Tibial nerve (tissue), 4 donors: Measurements from ENCODE around the gene HYI. TPM values are rescaled to one million over a fixed set of nuclear protein-coding genes. Genes with fewer than 3 reads are reported as not detected.

Source experiments
- DNase-seq, 2 donors: peaks; one replicate each; pipeline ENCODE4 v3.0.0-alpha.2; 2019; ENCODE audit warnings: low spot score in 2 of 2
- H3K27ac ChIP-seq, 4 donors: fragments of 200-600 bp; sonication (generic) in 3 of 4; one replicate each; pipeline ENCODE4 v1.5.1; 2017 to 2019; ENCODE audit warnings: mild to moderate bottlenecking in 1 of 4
- H3K27me3 ChIP-seq, 2 donors: fragments of 200-600 bp; sonication (generic) in 1 of 2; one replicate each; pipeline versions ENCODE4 v1.5.1 to v1.6.0; 2017 to 2019
- H3K36me3 ChIP-seq, 3 donors: fragments of 200-600 bp; sonication (generic); one replicate each; pipeline ENCODE4 v1.5.1; 2018 to 2019
- H3K4me1 ChIP-seq, 4 donors: fragments of 200-600 bp; sonication (generic) in 3 of 4; one replicate each; pipeline ENCODE4 v1.5.1; 2017 to 2019
- H3K4me3 ChIP-seq, 4 donors: fragments of 200-600 bp; sonication (generic) in 3 of 4; one replicate each; pipeline ENCODE4 v1.5.1; 2017 to 2019; ENCODE audit warnings: mild to moderate bottlenecking in 1 of 4, moderate library complexity in 1 of 4
- H3K9me3 ChIP-seq, 4 donors: fragments of 200-600 bp; sonication (generic) in 3 of 4; one replicate each; pipeline ENCODE4 v1.5.1; 2017 to 2019
- EP300 ChIP-seq, 2 donors: sonication (generic); formaldehyde crosslinking; IDR thresholded peaks; one replicate each; pipeline ENCODE4 v1.6.1; 2017; ENCODE audit warnings: antibody characterized with exemption in 2 of 2, mild to moderate bottlenecking in 1 of 2
- POLR2A ChIP-seq, 2 donors: fragments of 450-650 bp; IDR thresholded peaks; one replicate each; pipeline ENCODE4 v1.6.1; 2017; ENCODE audit warnings: antibody characterized with exemption in 2 of 2, mild to moderate bottlenecking in 2 of 2, moderate library complexity in 2 of 2
- WGBS, 2 donors: methylation state at CpG; one replicate each; pipeline ENCODE4 v1.1.5; 2018; 5-methylcytosine and 5-hydroxymethylcytosine counted together
- total RNA-seq, 4 donors: library from RNA; depleted of rRNA; stranded (reverse); fragments of >200 nt; gene quantifications; one replicate each; pipeline ENCODE4 v1.1.0, GENCODE V29; 2016
- TF ChIP-seq, protein P1 (sequence below), 5 experiments: fragments of 200-600 bp in 3 of 5; fragments of 450-650 bp in 2 of 5; sonication (generic) in 3 of 5; IDR thresholded peaks; one replicate each; pipeline ENCODE4 v1.5.1; 2016 to 2019; ENCODE audit warnings: antibody characterized with exemption in 5 of 5, mild to moderate bottlenecking in 3 of 5, moderate library complexity in 2 of 5

HYI gene
- total RNA-seq, 4 donors from 2014 or later, result 69.8 to 144 (median 97.7) TPM

DNA sequence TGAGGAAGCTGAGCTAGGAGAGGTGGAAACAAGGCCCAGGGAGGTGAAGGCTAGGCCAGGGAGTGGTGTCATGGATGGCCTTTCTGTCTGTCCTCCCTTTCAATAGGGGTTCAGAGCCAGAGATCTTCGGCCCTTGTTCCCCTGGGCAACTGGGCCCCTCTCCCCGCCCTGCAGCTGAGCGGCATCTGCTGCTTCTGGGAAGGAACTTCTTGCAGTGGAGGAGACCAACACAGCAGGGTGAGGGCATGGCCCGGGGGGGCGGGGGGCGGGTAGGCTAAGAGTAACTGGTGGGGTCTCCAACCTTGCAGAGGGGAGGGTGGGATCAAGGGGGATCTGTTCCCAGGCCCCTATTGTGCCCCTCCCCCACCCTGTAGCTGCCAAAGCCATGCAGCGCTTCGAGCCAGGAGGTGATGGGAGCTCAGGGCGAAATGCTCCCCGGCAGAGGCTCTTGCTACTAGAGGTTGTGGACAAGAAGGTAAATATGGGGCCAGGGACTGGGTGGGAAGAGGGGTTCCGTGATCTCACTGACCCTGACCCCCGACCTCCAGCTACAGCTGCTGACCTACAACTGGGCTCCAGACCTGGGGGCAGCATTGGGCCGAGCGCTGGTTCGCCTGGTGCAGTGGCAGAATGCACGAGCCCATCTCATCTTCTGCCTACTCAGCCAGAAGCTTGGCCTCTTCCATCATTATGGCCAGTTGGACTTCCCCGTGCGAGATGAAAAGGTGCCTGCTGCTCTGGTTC, 11.7 kb downstream of the HYI start:
- Histone ChIP-seq H3K27me3 (no peaks in the 10 kb centered on the region), H3K4me1 (no peaks in the 10 kb centered on the region), H3K4me3 (no peak overlapping the region), H3K27ac (no peak overlapping the region), H3K36me3 (peaks cover 8 to 100% (median 20%) of the 10 kb centered on the region in 3 donors), H3K9me3 (no peaks in the 10 kb centered on the region)
- WGBS, 2 donors, result 88 to 92% methylated on average over 13 to 18 of the region's 18 CpGs
- TF ChIP-seq POLR2A (IDR thresholded peaks at IDR 0.05), result no peak
- TF ChIP-seq, protein P1, sequence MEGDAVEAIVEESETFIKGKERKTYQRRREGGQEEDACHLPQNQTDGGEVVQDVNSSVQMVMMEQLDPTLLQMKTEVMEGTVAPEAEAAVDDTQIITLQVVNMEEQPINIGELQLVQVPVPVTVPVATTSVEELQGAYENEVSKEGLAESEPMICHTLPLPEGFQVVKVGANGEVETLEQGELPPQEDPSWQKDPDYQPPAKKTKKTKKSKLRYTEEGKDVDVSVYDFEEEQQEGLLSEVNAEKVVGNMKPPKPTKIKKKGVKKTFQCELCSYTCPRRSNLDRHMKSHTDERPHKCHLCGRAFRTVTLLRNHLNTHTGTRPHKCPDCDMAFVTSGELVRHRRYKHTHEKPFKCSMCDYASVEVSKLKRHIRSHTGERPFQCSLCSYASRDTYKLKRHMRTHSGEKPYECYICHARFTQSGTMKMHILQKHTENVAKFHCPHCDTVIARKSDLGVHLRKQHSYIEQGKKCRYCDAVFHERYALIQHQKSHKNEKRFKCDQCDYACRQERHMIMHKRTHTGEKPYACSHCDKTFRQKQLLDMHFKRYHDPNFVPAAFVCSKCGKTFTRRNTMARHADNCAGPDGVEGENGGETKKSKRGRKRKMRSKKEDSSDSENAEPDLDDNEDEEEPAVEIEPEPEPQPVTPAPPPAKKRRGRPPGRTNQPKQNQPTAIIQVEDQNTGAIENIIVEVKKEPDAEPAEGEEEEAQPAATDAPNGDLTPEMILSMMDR (IDR thresholded peaks at IDR 0.05), result no peak
- no peak for TF ChIP-seq EP300 (IDR thresholded peaks at IDR 0.05)
- DNase-seq, result no peak

DNA sequence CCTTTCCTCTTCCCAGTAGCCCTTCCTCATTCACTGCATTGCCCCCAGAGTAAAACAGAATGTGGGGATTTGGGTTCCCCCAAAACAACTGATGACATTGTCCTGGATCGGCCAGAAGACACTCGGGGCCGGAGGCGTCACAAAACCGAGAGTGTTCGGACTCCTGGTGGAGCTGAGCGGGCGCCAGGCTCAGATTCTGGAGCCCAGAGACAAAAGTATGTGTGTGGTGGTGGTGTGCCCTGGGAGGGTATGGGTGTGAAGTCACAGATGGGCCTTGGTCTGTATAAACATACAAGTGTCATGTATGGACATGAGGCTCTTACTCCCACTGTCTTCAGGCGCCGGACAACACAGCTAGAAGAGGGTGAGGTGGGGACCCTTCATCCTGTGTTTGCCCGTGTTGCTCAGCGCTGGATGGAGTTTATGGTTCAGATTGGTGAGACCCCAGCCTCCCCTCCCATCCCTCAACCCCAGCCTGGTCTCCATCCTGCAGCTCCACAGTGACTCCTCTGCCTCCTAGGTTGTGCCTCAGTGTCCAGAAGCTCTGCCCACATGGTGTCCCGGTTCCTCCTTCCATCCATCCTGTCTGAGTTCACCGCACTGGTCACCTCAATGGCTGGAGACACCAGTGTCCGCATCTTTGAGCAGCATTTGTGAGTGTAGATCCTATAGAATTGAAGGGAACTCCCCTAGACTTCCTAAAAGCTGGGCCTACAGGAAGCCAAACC, 12.4 kb downstream of the HYI start:
- peaks cover 0 to 3% (median 0%) of the 10 kb centered on the region in 4 donors for H3K4me1 ChIP-seq
- WGBS, 2 donors, result 88 to 92% methylated on average over 15 of the region's 15 CpGs
- no peaks in the 10 kb centered on the region for H3K9me3 ChIP-seq
- no peaks in the 10 kb centered on the region for H3K27me3 ChIP-seq
- H3K27ac ChIP-seq, result no peak overlapping the region
- no peak for DNase-seq
- no peak overlapping the region for H3K4me3 ChIP-seq
- peaks cover 8 to 100% (median 18%) of the 10 kb centered on the region in 3 donors for H3K36me3 ChIP-seq
- TF ChIP-seq EP300 (IDR thresholded peaks at IDR 0.05) (no peak), POLR2A (IDR thresholded peaks at IDR 0.05) (no peak)
- TF ChIP-seq, protein P1 (IDR thresholded peaks at IDR 0.05), result no peak

DNA sequence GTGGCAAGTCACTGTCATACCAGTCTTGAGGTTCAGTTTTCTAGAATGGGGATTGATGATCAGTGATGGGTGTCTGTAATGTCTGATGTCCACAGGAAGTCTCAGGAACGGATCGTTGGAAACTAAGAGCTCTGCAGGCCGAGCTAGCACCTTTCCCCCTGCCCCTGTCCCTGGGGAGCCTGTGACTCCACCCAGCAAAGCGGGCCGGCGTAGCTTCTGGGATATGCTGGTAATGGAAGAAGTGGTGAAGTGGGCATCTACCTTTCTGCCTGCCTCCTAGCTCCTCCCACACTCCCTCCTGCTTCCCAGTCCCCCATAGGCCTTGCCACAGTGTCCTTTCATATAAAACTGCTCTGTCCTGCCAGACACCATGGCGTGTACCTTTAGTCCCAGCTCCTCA, 13.4 kb downstream of the HYI start:
- DNase-seq, result no peak
- TF ChIP-seq EP300 (IDR thresholded peaks at IDR 0.05) (no peak), POLR2A (IDR thresholded peaks at IDR 0.05) (no peak)
- TF ChIP-seq, protein P1 (IDR thresholded peaks at IDR 0.05), result no peak
- Histone ChIP-seq H3K4me3 (no peak overlapping the region), H3K4me1 (peaks cover 0 to 11% (median 0%) of the 10 kb centered on the region in 4 donors), H3K27me3 (no peaks in the 10 kb centered on the region), H3K9me3 (no peaks in the 10 kb centered on the region), H3K36me3 (peaks cover 8 to 96% (median 15%) of the 10 kb centered on the region in 3 donors), H3K27ac (no peak overlapping the region)
- WGBS, 2 donors, result 64 to 71% methylated on average over 7 of the region's 7 CpGs

DNA sequence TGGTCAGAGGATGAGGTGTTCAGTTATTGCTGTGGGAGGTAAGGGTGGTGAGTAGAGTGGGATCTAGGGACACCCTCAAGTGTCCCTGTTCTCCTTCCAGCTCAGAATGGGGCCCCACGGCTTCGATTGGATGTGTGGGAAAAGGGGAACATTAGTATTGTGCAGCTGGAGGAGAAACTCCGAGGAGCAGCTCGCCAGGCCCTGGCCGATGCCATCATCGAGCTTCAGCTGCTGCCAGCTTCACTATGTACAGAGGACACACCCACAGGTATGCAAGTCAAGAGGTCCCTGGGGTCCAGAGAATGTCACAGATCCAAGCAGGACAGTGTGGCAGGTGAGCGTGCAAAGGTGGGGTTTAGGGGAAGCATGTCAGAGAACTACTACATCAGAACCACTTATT, 13.9 kb downstream of the HYI start:
- Histone ChIP-seq H3K4me1 (peaks cover 0 to 17% (median 0%) of the 10 kb centered on the region in 4 donors), H3K27ac (no peak overlapping the region), H3K4me3 (no peak overlapping the region), H3K27me3 (no peaks in the 10 kb centered on the region), H3K9me3 (no peaks in the 10 kb centered on the region), H3K36me3 (peaks cover 8 to 96% (median 15%) of the 10 kb centered on the region in 3 donors)
- no peak for DNase-seq
- no peak for TF ChIP-seq POLR2A (IDR thresholded peaks at IDR 0.05)
- TF ChIP-seq EP300 (IDR thresholded peaks at IDR 0.05), result no peak
- TF ChIP-seq, protein P1 (IDR thresholded peaks at IDR 0.05), result no peak
- 94 to 97% methylated on average over 7 of the region's 7 CpGs for WGBS, 2 donors
